Activated CD4-positive, alpha-beta T cell treated with anti-CD3 and anti-CD28 coated beads, Interleukin-2, amount 50 U/mL, for 1 hour (primary cell): ENCODE measurements around the gene C13orf46.
A peak's percentile ranks its signal among the peaks of the same experiment; 100 is the strongest.

Source experiments
- DNase-seq: peaks from one replicate; pipeline ENCODE4 v3.0.0-alpha.2; 2020

Gene C13orf46

DNA sequence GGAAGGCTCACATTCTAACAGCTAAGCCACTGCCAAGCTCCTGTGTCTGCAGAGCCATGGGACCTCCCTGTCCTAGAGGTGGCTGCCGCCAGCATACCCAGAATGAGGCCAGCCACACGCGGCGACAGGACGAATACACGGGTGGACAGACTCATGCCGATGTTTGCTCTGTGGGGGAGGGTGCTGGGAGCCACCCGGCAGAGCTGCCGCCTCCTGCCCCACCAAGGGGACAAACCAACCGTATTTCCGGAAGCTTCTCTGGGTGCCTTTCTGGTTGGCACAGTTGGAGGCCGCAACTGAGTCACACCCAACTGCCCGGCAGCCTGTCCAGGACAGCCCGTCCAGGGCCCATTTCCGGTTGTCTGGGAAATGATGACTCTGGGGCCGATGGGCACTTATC lies 20.3 kb downstream of the C13orf46 start:
- DNase-seq = no peak

DNA sequence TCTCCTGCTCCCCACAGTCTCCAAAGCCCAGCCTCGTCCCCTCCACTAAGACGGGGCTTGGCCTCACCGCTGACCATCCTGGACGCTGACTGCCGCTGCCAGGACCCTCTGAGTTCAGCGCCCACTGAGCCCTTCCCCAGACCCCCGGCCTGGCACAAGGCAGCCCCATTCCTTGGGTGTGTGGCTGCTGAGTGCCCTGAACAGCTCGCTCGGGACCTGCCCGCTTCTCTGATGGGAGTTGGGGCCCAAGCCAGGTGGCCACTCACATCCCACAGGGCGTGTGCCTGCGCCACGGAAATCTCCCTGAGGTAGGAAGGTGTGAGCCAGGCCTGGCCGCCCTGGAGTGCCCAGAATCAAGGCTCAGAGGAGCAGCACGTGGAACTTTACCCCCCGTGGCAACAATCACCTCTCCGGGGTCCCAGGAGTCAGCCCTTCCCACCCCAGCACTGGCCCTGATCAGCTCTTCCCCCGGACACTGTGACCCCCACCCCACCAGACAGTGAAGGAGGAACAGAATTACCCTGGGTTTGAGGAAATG lies 20.8 kb downstream of the C13orf46 start:
- no peak for DNase-seq

DNA sequence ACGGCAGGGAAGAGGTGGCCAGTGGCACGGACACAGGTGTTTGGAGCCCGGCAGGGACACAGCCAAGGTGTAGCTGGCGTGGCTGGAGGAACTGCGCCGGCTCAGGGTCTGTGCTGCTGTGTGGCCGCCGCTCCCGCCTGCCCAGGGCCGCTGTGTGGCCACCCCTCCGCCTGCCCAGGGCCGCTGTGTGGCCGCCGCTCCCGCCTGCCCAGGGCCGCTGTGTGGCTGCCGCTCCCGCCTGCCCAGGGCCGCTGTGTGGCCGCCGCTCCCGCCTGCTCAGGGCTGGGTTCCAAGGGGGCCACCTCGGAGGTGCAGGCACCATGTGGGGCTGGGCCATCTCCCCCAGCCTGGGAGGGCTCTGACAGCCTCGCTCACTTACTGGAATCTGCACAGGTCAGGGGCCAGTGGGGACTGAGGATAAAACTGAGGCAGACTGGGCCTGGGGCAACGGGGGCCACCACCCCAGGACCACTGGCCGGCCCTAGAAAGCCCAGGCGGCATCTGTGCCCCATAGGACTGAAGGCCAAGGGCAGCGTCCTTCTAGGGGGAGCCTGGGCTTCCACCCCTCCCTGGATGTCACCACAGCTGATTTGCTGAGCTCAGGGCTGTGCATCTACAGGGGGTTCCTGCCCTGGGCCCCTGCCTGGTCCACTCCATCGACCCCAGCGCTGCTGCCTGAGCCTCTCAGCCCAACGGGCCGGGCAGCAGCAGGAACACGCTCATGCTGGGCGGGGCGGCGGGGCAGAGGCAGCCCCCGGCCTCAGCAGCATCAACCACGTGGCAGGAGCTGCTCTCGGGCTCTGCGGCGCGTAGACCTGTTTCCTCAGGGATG lies 21.5 kb downstream of the C13orf46 start:
- DNase-seq = no peak

DNA sequence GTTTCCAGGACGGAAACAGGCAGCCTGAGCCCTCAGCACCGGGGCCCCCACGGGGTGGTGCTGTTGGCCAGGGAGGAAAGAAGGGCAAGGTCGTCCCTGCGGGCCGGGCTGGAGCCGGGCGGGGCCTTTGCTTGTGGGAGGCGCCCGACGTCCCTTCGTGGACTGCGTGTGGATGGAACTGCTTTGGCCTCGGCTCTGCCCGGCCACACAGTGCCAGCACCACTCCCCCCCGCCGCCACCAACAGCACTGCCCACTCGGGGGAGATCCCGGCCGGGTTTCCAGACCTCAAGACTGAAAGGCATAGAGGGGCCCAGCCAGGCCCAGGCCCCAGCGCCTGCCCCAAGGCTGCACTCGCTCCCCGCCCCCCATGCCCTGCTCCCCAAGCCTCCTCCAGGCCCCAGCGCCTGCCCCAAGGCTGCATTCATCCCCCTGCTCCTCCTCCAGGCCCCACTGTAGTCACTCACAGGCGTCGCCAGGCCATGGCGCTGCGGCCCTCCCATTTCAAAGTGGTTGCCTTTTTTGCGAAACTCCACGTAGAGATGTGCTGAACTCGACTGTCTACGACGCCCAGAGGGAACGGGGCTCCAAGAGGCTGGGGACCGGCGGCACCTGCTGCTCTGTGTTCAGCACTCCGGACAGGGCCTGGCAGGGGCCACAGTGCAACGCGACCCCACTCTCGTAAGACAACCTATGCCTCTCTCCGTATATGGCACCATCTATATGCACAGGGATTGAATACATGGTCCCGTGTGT lies 22.5 kb downstream of the C13orf46 start:
- peak; percentile 41 for DNase-seq

DNA sequence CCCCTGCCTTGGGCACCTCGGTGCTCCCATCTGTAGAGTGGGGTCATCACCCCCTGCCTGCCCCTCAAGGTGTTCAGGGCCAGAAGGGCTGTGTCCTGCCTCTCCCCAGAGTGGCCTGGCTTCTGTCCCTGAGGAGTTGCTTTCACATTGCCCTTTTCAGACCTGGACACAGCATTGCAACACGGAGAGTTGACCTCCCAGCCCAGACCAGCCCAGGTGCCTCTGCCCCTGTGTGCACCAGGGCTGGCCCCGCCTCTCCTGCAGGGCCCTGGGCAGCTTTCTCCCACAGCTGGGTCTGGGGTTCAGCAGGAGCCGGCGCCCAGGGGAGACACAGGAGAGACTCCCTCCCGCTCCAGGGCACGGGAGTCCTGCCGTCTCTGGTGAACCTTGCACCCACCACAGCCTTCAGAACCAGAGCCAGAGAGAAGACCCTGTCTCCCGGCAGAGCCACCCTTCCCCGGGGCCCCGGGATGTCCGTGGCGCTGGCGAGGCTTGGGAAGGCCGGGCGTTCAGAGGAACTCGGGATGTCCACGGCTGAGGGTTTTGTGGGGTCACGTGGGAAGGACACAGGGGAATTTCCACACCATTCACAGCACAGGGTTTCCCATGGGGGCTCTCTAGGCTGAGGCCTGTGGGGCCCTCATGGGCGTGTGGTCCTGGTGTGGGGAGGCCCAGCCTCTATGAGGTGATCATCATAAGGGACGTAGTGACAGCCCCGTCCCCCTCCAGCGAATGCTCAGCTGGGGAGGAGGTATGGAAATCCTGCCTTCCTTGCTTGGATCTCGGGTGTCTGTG lies 23.2 kb downstream of the C13orf46 start:
- DNase-seq = no peak

DNA sequence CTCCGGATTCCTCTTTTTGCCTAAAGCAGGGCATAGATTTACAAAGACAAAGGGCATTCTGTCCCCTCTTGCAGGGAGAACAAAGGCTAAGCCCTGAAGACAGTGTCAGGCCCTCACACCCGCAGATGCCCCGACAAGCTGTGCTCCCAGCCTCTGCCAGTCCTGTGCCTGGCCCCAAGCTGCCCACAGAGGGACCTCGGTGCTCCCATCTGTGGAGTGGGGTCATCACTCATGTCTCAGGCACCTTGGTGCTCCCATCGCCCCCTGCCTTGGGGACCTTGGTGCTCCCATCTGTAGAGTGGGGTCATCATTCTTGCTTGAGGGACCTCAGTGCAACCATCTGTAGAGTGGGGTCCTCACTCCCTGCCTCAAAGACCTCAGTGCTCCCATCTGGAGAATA lies 24.3 kb downstream of the C13orf46 start:
- no peak for DNase-seq

DNA sequence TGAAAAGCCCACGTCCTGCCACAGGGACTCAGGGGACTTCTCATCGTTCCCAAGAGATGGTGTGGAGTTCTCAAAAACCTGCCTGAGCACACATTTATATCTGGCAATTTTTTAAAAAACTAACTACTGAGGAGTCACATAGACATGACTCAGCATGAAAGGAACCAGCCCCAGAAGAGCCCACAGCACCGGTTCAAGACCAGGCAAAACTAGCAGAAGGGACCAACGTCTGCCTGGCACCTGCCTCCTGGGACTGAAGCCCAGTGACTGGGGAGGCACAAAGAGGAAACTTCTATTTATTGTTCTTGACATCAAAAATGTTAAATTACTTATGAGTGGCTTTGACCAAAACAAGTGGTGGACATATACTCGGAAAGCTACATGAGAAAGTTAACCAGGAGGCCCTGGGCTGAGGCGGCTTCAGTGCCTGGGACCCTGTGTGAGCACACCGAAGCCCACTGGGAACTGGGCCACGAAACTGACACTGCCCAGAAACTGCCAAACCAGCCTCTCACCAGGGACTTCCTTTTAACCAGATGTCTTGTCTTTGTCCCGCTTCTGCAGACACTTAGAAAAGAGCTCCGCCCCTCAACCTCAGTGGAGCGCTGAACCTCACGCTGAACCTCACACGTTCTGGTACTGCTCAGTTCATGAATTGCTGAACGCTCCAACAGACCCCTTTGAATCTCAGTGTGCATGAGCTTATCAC lies 25.7 kb downstream of the C13orf46 start:
- no peak for DNase-seq

DNA sequence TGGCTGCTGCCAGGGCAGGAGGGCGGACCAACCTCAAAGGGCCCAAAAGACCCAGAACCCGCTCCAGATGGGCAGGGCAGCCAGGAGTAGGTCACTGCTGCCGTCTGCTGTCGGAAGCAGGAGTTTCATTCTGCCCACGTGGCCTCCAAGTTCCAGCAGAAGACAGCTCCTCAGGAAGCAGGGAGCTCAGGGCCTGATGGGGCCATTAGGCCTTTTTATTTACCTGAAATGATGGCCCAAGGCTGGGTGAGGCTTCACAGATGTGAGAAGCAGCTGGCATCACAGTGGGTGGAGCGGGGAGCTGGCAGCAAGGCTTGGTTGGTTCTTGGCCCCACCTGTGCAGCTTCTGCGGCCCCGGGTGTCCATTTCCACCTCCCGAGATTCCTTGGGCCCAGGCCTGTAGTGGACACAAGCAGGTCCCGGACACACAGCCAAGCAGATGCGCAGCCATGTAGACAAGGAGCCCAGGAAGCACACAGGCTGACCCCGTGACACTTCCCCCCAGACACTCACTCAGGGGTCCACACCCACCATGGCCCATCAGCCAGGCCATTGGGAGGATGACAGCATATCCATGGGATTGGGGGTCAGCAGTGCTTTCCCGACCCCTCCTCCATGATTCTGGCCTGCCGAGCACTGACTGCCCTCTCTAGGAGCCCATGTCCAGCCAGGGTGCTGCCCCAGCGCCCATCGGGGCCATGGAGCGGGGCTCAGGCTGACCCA lies 26.4 kb downstream of the C13orf46 start:
- no peak for DNase-seq

DNA sequence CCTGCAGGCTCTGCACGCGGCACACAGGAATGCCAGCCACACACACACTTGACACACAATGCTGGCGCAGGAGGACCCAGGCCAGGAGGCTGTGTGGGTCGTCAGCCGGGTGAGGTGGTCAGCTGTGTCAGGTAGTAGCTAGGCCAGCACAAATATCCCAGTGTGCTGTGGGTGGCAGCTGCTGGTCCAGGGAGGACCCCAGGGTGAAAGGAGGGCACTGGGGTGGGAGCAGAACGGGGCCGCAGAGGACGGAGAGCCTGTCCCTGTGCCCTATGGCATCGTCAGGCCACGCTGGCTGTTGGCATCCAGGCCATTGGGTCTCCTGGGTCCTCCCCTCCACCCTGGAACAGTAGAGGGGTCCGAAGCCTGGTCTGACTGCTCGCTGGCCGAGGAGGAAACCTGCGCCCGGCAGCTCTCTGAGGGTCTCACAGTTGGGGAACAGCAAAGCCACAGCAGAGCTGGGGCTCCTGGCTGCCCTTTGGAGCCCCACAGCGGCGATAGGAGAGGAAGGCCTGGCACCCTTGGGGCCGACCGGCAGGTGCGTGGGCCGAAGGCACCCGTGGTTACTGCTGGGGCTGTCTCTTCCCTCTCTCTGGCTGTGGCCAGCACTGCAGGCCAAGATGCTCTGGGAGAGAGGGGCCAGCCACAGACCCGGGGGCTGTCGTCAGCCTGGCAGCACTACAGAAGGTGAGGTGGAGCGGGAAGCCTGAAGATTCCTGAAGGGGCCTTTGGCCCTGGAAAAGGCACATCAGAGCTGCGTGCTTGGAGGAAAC lies 27.3 kb downstream of the C13orf46 start:
- DNase-seq = no peak

DNA sequence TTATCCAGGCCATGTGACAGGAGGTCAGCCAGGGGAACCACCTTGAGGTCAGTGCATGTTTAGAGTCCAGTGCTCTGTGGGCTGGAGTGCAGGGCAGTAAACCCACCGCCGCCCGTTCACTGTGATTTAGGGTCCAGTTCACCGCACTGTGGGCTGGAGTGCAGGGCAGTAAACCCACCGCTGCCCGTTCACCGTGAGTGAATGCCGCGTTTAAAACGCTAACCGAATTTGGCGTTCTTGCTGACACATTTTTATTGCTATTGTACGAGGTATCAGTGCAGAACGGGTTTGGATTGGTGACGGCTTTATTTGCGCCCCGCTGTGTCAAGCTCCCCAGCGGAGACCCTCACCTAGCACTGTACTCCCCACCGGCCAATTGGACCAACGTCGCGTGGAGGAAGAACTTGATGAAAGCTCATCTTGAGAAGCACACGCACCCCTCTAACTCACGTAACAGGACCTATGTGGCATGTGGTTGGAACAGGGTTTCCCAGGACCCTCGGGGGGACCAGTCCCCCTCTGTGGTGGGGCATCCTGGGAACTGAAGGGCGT lies 27.9 kb downstream of the C13orf46 start:
- no peak for DNase-seq

DNA sequence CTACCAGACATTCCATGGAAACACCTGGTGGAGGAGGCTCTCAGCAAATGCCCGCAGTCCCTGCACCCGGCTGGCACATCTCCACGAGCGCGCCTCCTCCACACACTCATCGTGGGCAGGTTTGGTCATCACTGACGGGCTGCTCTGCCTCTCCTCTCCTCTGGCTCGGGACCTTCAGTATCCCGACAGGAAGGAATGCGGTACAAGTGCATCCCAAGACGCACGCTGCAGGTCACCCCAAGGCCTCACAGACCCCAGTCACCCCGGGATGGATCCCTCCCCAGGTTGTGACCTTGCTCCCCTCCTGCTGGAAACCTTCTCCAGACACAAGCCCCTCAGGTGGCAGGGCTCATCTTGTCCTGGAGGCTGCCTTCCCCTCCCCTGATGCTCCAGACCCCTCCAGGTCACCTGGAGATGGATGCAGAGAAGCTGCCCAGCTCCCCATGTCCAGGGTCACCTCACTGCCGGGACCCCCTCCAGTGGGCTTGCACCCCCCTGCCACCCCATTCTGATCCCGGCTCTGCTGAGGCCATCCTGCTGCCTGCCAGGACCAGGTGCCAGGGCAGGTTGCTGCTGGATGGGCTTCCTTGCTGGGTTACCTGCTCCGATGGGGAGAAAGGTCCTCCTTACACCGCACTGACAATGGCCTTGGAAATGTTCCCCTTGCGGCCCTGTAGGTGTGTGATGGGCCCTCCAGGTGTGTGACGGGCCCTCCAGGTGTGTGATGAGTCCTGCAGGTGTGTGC lies 29.9 kb downstream of the C13orf46 start:
- DNase-seq = no peak

DNA sequence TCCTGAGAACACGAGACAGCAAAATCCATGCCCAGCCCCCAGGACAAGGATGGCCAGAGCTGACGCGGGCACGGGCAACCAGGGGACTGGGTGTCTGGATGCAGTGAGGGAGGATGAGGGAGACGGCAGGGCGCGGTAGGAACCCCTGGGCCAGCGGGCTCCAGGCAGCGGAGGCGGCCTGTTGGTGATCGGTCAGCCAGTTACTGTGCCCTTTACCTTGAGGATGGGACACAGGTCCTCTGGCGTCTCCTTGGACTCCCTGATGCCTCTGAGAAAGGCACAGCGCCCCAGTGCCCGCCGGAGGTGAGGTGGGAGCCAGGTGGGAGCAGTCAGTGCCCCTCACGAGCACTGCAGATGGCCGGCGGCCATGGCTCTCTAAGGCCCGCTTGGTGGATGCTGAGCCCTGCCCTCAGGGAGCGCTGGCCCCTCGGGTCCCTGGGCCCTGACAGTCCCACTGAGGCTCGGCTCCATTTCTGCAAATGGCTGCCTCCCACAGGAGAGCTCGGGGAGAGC lies 31.2 kb downstream of the C13orf46 start:
- no peak for DNase-seq

DNA sequence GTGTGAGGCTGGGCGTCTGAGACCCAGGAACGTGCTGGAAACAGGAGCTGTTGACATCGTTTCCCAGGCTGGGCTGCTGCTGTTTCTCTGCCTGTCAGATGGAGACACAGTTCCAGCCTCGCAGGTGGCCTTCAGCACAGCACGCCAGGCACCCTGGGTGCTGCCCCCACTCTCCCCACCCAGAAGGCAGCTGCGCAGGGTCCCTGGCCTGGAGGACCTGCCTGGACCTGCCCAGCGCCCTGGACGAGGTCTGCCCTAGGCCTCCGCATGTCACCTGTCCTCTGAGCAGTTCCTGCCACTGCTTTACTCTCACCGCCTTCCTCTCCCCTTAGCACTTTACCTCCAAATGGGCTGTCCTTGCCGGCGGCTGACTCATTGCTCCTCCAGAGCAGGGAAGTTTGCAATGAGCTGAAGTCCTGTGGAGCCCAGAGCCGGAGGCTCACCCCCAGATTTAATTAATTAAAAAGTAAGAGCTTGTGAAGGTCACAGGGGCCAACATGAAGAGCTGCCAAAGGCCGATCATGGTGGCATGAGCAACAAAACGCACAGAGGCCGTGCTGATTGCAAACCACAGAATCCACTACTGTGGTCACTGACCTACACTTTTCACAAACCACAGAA lies 32.2 kb downstream of the C13orf46 start:
- DNase-seq = no peak

DNA sequence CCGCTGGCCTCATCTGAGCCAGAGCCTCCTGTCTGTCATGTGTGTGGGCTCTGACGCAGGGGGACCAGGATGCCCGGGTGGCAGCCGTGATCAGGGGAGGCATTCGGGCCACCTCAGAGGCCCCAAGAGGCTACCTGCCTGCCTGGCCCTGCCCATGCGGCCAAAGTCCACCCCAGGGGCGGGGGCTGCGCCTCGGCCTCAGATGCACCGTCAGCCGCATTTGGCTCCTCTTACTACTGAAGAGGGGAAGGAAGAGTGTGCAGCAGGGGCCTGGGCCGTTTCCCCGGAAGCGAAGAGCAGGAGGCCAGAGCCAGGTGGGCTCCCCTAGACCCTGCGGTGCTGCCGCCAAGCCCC lies 34.0 kb downstream of the C13orf46 start:
- DNase-seq = no peak

DNA sequence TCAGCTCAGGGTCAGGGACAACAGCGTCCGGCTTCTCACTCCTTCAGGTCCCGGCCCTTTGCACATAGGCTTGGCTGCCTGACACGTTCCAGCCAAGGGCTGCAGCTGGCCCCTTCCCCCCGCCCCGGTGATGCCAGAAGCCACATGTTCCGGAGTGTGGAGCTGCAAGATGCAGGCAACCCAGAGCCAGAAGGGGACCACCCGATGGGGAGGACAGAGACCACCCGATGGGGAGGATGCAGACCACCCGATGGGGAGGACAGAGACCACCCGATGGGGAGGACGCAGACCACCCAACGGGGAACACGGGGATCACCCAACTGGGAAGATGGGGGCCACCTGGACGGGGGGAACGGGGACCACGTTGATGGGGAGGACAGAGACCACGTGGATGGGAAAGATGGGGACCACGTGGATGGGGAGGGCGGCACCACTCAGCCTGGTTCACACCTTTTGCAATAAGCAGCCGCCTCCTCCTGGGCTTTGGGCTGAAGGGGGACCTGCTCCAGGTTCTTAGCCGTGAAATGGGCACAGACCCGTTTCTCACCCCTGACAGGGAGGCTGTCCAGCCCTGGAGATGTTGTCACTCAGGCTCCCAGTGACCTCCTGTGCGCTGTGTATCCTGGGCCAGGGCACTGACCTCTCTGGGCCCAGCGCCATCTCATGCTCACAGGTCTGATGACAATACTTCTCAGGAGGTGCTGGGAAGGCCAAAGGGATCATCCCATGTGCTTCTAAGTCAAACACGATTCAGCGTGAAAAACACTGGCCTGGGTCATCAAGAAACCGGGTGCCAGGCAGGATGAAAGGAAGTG lies 34.5 kb downstream of the C13orf46 start:
- DNase-seq = no peak

DNA sequence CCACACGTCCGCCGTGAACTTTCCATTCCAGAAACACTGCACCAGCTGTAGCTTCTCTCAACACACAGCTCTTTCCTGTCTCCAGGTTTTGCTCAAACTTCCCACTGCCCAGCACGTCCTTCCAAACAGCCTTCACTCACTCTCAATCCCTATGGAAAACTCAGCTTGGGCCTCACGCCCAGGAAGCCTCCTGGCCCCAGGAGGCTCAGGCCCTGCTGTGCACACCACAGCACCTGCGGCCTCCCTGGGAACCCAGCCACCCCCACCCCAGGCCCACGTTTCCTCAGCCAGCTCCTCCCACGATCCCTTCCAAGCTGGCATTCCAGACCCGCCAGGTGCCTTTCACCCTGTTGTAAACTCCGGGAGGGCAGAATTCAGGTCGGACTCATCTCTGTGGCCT lies 35.2 kb downstream of the C13orf46 start:
- DNase-seq = no peak

DNA sequence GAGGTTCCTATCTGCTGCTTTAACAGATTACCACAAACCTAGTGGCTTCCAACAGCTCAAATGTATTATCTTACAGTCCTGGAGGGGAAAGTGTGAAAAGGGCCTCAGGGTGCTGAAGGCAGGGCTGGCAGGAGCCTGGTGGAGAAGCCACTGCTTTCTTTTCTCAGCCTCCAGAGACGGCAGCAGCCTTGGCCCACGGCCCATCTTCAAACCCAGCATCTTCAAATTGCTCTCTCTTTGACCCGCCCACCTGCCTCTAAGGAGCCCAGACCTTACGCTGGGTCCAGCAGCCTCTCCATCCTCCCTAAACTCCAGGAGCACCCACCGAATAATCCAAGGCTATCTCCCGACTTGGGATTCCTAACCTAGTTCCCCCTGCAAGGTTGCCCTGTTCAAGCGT lies 35.6 kb downstream of the C13orf46 start:
- DNase-seq = no peak

DNA sequence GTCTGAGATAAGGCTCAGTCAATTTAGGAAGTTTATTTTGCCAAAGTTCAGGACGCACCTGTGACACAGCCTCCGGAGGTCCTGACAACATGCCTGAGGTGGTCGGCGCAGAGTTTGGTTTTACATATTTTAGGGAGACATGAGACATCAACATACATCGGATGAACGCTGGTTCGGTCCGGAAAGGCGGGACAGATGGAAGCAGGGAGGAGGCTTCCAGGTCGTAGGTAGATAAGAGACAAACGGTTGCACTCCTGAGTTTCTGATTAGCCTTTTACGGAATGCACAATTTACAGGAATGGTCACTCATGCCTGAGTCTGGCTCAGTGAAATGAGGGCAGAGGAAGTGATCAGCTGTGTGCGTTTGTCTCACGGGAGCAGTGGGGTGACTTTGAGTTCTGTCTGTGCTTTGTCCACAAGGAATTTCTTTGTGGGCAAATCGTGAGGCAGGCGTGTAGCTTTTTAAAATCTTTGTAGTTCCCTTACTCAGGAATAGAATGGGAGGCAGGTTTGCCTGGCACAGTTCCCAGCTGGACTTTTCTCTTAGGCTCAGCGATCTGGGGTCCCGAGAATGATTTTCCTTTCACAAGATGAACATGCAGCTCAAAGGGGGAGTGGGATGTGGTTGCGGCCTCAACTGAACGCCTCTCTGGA lies 36.2 kb downstream of the C13orf46 start:
- DNase-seq = no peak
